DOHH2 (cell line): ENCODE data around the gene HELB.
"Not testable (repeated sequence)": the region's sequence is repeated elsewhere in the genome, so short reads cannot be mapped to it uniquely, and the experiment has no call there.

ENCODE experiments used
- H3F3A ChIP-seq: fragments of 200-600 bp; sonication (generic), shearing (Covaris generic); 2 replicates; pipeline ENCODE4 v1.6.0; 2016; ENCODE audit warnings: antibody characterized with exemption, mild to moderate bottlenecking; ENCODE audit not compliant: control insufficient read depth, insufficient read depth
- H3K27ac ChIP-seq: fragments of 200-600 bp; sonication (generic); 2 replicates; pipeline ENCODE4 v1.5.1; 2014; ENCODE audit warnings: low read depth, mild to moderate bottlenecking, low read length, moderate library complexity
- H3K27me3 ChIP-seq: fragments of 200-600 bp; sonication (generic); 2 replicates; pipeline ENCODE4 v1.6.1; 2014; ENCODE audit warnings: mild to moderate bottlenecking, low read length, mixed read lengths; ENCODE audit not compliant: control insufficient read depth
- H3K36me3 ChIP-seq: fragments of 200-600 bp; sonication (generic); 2 replicates; pipeline ENCODE4 v1.6.1; 2014; ENCODE audit warnings: mild to moderate bottlenecking, low read length, moderate library complexity, mixed read lengths; ENCODE audit not compliant: control insufficient read depth
- H3K4me1 ChIP-seq: fragments of 200-600 bp; sonication (generic); 2 replicates; pipeline ENCODE4 v1.6.1; 2014; ENCODE audit warnings: mild to moderate bottlenecking, low read length, mixed read lengths; ENCODE audit not compliant: control insufficient read depth
- H3K4me2 ChIP-seq: fragments of 200-600 bp; sonication (generic); 2 replicates; pipeline ENCODE4 v1.6.0; 2014; ENCODE audit warnings: mild to moderate bottlenecking, low read length, moderate library complexity
- H3K4me3 ChIP-seq: fragments of 200-600 bp; sonication (generic); 2 replicates; pipeline ENCODE4 v1.5.1; 2014; ENCODE audit warnings: mild to moderate bottlenecking, low read length, mixed read lengths
- H3K79me2 ChIP-seq: fragments of 200-600 bp; sonication (generic); 2 replicates; pipeline ENCODE4 v1.6.1; 2014; ENCODE audit warnings: mild to moderate bottlenecking, low read length, mixed read lengths; ENCODE audit not compliant: control insufficient read depth
- H3K9me2 ChIP-seq: fragments of 200-600 bp; sonication (generic); replicated peaks from 2 replicates; pipeline ENCODE4 v1.6.1; 2014; ENCODE audit warnings: mild to moderate bottlenecking, low read length, mixed read lengths; ENCODE audit not compliant: control insufficient read depth
- H3K9me3 ChIP-seq: fragments of 200-600 bp; sonication (generic); 2 replicates; pipeline ENCODE4 v1.6.1; 2014; ENCODE audit warnings: antibody characterized with exemption, low read length, mixed read lengths; ENCODE audit not compliant: control insufficient read depth, insufficient read depth
- H4K20me1 ChIP-seq: fragments of 200-600 bp; sonication (generic); 2 replicates; pipeline ENCODE4 v1.6.0; 2014; ENCODE audit warnings: low read depth, mild to moderate bottlenecking, antibody characterized with exemption, low read length, moderate library complexity; ENCODE audit not compliant: control insufficient read depth, insufficient read depth
- CTCF ChIP-seq: fragments of 200-600 bp; sonication (generic); IDR thresholded peaks from one replicate; pipeline ENCODE4 v1.5.1; 2014; ENCODE audit warnings: antibody characterized with exemption, mild to moderate bottlenecking, low read depth, low read length; ENCODE audit not compliant: poor library complexity, severe bottlenecking
- EZH2phosphoT487 ChIP-seq: fragments of 200-600 bp; sonication (generic); IDR thresholded peaks from 2 replicates; pipeline ENCODE4 v1.6.1; 2017; ENCODE audit warnings: borderline replicate concordance, mild to moderate bottlenecking, antibody characterized with exemption, low read length, moderate library complexity, mixed read lengths

The HELB gene

GRCh38 chr12:66297080-66297479 lies 5.2 kb upstream of the HELB start:
- no peaks in the 10 kb centered on the region for H3K9me2 ChIP-seq
- no peak overlapping the region for H3K4me3 ChIP-seq
- H3K4me2 ChIP-seq, result no peak overlapping the region
- peaks cover 9% of the 10 kb centered on the region; the same call in 1 of the 2 replicates for H3K4me1 ChIP-seq
- no peaks in the 10 kb centered on the region for H3F3A ChIP-seq
- H3K9me3 ChIP-seq, result no peaks in the 10 kb centered on the region
- H3K79me2 ChIP-seq, result no peaks in the 10 kb centered on the region
- no peak overlapping the region for H3K27ac ChIP-seq
- TF ChIP-seq CTCF (no peak), EZH2phosphoT487 (no peak)
- H3K36me3 ChIP-seq, result no peaks in the 10 kb centered on the region
- peaks cover 14% of the 10 kb centered on the region for H3K27me3 ChIP-seq
- H4K20me1 ChIP-seq, result no peaks in the 10 kb centered on the region

GRCh38 chr12:66297923-66298322 lies 4.4 kb upstream of the HELB start:
- H3K27ac ChIP-seq, result no peak overlapping the region
- H3K36me3 ChIP-seq, result no peaks in the 10 kb centered on the region
- H3K4me3 ChIP-seq, result no peak overlapping the region
- H3F3A ChIP-seq, result 0 out of 2 replicates have a peak, but pooled peaks cover under 1% of the 10 kb centered on the region
- no peaks in the 10 kb centered on the region for H3K9me2 ChIP-seq
- H3K79me2 ChIP-seq, result no peaks in the 10 kb centered on the region
- H3K4me2 ChIP-seq, result no peak overlapping the region
- H3K9me3 ChIP-seq, result no peaks in the 10 kb centered on the region
- H4K20me1 ChIP-seq, result no peaks in the 10 kb centered on the region
- H3K4me1 ChIP-seq, result peaks cover 14% of the 10 kb centered on the region
- no peak for TF ChIP-seq CTCF
- TF ChIP-seq EZH2phosphoT487, result no peak
- peaks cover 18% of the 10 kb centered on the region for H3K27me3 ChIP-seq

GRCh38 chr12:66302827-66303169 lies 505 bp downstream of the HELB start:
- no peak for TF ChIP-seq EZH2phosphoT487
- Histone ChIP-seq H3K79me2 (no peaks in the 10 kb centered on the region), H3F3A (peaks cover 11% of the 10 kb centered on the region; the same call in 1 of the 2 replicates), H3K9me2 (no peaks in the 10 kb centered on the region), H4K20me1 (no peaks in the 10 kb centered on the region), H3K27me3 (peaks cover 42% of the 10 kb centered on the region), H3K4me2 (peak overlapping the region; percentile 92), H3K4me3 (peak overlapping the region; percentile 84), H3K9me3 (no peaks in the 10 kb centered on the region), H3K36me3 (no peaks in the 10 kb centered on the region), H3K4me1 (peaks cover 24% of the 10 kb centered on the region), H3K27ac (no peak overlapping the region)

GRCh38 chr12:66303316-66303804 lies 1.1 kb downstream of the HELB start:
- Histone ChIP-seq H3K4me1 (peaks cover 24% of the 10 kb centered on the region), H3F3A (peaks cover 11% of the 10 kb centered on the region; the same call in 1 of the 2 replicates), H3K27me3 (peaks cover 42% of the 10 kb centered on the region)
- not testable (repeated sequence) for H3K4me2 ChIP-seq, H4K20me1 ChIP-seq, H3K27ac ChIP-seq, H3K36me3 ChIP-seq, H3K4me3 ChIP-seq, H3K9me2 ChIP-seq, H3K79me2 ChIP-seq, H3K9me3 ChIP-seq
